ENCODE measurements around the gene RTEL1.
"Not testable (repeated sequence)": the region's sequence is repeated elsewhere in the genome, so short reads cannot be mapped to it uniquely, and the experiment has no call there.

The RTEL1 gene

DNA sequence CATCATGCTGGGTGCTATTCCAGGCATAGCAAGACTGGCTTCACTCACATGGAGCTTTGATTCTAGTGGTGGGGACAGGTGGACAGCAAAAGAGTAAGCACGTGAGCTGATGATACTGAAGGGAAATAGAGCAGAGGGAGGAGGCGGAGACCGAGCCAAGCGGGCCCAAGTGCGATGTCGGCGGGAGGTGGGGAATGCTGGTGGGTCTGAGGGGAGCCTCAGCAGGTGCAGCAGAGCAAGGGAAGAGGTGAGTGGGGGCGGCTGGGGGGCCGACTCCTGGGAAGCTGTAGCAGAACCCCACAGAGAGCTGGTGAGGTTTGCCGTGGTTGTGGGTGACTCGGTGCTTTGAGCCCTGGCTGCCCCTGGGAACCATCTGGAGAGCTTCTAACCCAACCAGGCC is 10.2 kb downstream of the RTEL1 start:
- H3K36me3 ChIP-seq (ENCODE audit: control insufficient read depth, insufficient read depth, low read length): peaks cover 10% of the 10 kb centered on the region
- H3K4me3 ChIP-seq (ENCODE audit: low read length): no peak overlapping the region
- H3K4me1 ChIP-seq (ENCODE audit: control insufficient read depth, insufficient read depth, low read length): no peaks in the 10 kb centered on the region
- no peaks in the 10 kb centered on the region for H3K27me3 ChIP-seq (ENCODE audit: control insufficient read depth, insufficient read depth, low read length)
- H3K27ac ChIP-seq (ENCODE audit: low read depth, low read length): no peak overlapping the region
- H3K9ac ChIP-seq (ENCODE audit: low read length): no peak overlapping the region

DNA sequence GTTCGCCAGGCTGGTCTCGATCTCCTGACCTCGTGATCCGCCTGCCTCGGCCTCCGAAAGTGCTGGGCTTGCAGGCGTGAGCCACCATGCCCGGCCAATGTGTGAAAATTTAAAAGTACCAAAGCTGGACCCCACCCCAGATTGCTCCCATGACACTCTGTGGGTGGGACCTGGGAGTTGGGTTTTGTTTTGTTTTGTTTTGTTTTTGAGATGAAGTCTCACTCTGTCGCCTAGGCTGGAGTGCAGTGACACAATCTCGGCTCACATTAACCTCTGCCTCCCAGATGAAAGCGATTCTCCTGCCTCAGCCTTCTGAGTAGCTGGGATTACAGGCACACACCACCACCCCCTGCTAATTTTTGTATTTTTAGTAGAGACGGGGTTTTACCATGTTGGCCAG is 13.6 kb downstream of the RTEL1 start:
- H3K36me3 ChIP-seq (ENCODE audit: control insufficient read depth, insufficient read depth, low read length); H3K9ac ChIP-seq (ENCODE audit: low read length); H3K4me1 ChIP-seq (ENCODE audit: control insufficient read depth, insufficient read depth, low read length); H3K27me3 ChIP-seq (ENCODE audit: control insufficient read depth, insufficient read depth, low read length); H3K4me3 ChIP-seq (ENCODE audit: low read length); H3K27ac ChIP-seq (ENCODE audit: low read depth, low read length): not testable (repeated sequence)

DNA sequence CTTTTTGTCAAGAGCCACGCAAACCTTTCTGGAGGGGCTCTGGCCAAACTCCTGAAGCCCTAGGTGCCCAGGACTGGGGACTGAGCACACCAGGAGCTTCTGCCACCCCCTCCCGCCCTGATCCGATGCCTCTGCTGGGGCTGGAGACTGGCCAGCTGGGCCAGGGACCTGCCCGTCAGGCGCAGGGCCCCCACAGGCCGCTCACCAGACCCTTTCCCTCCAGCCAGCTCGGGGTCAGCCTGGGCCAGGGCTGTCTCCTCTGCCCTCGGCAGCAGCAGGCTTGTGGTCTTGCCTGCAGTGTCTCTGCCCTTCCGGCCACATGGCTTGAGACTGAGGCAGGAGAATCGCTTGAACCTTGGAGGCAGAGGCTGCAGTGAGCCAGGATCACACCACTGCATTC is 14.6 kb downstream of the RTEL1 start:
- H3K9ac ChIP-seq (ENCODE audit: low read length): no peak overlapping the region
- H3K4me1 ChIP-seq (ENCODE audit: control insufficient read depth, insufficient read depth, low read length): no peaks in the 10 kb centered on the region
- peaks cover 3% of the 10 kb centered on the region for H3K36me3 ChIP-seq (ENCODE audit: control insufficient read depth, insufficient read depth, low read length)
- no peak overlapping the region for H3K27ac ChIP-seq (ENCODE audit: low read depth, low read length)
- H3K4me3 ChIP-seq (ENCODE audit: low read length): no peak overlapping the region
- no peaks in the 10 kb centered on the region for H3K27me3 ChIP-seq (ENCODE audit: control insufficient read depth, insufficient read depth, low read length)

DNA sequence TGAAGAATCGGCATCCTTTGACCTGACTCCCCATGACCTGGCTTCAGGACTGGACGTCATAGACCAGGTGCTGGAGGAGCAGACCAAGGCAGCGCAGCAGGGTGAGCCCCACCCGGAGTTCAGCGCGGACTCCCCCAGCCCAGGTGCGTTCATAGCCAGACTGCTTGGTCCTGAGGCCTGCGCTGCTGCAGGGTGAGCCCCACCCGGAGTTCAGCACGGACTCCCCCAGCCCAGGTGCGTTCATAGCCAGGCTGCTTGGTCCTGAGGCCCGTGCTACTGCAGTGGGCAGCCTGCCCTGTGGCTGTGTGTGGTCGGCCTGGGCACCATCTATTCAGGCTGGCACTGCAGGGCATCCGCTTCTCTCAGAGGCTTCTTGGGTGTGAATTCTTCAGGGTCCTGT is 15.8 kb downstream of the RTEL1 start:
- H3K36me3 ChIP-seq (ENCODE audit: control insufficient read depth, insufficient read depth, low read length): peaks cover 8% of the 10 kb centered on the region
- H3K9ac ChIP-seq (ENCODE audit: low read length): no peak overlapping the region
- H3K4me1 ChIP-seq (ENCODE audit: control insufficient read depth, insufficient read depth, low read length): no peaks in the 10 kb centered on the region
- no peak overlapping the region for H3K27ac ChIP-seq (ENCODE audit: low read depth, low read length)
- no peak overlapping the region for H3K4me3 ChIP-seq (ENCODE audit: low read length)
- H3K27me3 ChIP-seq (ENCODE audit: control insufficient read depth, insufficient read depth, low read length): no peaks in the 10 kb centered on the region

DNA sequence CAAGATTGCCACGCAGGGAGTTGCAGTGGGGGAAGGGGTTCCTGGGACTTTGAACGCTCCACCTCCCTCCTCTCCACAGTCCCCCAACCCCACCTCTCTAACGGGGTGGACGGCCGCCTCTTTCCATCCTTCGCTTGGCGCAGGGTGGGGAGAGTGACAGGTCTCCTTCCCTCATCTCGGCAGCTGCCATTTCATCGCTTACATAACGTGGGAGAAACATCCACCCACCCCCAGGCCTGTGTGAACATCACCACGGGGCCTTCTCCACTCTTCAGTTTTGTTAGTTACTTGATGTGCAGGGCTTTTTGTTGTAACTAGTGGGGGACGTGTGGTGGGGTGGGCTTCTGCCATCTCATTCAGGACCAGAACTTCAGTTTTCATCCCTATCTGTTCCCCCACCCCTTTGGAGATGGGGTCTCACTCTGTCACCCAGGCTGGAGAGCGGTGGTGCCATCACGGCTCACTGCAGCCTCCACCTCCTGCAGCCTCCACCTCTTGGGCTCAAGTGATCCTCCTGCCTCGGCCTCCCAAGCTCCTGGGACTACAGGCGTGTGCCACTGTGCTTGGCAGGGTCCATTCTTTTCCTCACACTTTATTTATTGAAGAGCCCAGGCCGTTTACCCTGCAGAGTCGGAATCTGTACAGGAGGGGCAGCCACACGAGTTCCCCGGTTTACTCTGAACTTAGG is 17.7 kb downstream of the RTEL1 start:
- peaks cover 8% of the 10 kb centered on the region for H3K36me3 ChIP-seq (ENCODE audit: control insufficient read depth, insufficient read depth, low read length)
- no peak overlapping the region for H3K9ac ChIP-seq (ENCODE audit: low read length)
- no peaks in the 10 kb centered on the region for H3K4me1 ChIP-seq (ENCODE audit: control insufficient read depth, insufficient read depth, low read length)
- no peak overlapping the region for H3K4me3 ChIP-seq (ENCODE audit: low read length)
- no peaks in the 10 kb centered on the region for H3K27me3 ChIP-seq (ENCODE audit: control insufficient read depth, insufficient read depth, low read length)
- H3K27ac ChIP-seq (ENCODE audit: low read depth, low read length): no peak overlapping the region

DNA sequence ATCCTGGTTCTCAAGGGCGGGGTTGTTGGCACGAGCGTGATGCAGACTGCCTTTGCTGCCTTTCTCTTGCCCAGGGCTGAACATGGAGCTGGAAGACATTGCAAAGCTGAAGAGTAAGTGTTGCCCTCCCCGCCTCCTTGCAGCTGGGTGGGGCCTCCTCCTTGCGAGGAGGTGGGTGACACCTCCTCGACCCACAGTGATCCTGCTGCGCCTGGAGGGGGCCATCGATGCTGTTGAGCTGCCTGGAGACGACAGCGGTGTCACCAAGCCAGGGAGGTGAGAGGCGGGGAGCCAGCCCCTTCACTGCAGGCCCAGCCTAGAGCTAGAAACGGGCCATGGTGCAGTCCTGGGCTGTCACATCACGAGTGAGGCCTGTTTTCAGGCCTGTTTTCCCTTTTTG is 20.0 kb downstream of the RTEL1 start:
- Histone ChIP-seq H3K9ac (ENCODE audit: low read length) (no peak overlapping the region), H3K4me1 (ENCODE audit: control insufficient read depth, insufficient read depth, low read length) (no peaks in the 10 kb centered on the region), H3K36me3 (ENCODE audit: control insufficient read depth, insufficient read depth, low read length) (peaks cover 8% of the 10 kb centered on the region), H3K4me3 (ENCODE audit: low read length) (no peak overlapping the region), H3K27me3 (ENCODE audit: control insufficient read depth, insufficient read depth, low read length) (no peaks in the 10 kb centered on the region), H3K27ac (ENCODE audit: low read depth, low read length) (no peak overlapping the region)

DNA sequence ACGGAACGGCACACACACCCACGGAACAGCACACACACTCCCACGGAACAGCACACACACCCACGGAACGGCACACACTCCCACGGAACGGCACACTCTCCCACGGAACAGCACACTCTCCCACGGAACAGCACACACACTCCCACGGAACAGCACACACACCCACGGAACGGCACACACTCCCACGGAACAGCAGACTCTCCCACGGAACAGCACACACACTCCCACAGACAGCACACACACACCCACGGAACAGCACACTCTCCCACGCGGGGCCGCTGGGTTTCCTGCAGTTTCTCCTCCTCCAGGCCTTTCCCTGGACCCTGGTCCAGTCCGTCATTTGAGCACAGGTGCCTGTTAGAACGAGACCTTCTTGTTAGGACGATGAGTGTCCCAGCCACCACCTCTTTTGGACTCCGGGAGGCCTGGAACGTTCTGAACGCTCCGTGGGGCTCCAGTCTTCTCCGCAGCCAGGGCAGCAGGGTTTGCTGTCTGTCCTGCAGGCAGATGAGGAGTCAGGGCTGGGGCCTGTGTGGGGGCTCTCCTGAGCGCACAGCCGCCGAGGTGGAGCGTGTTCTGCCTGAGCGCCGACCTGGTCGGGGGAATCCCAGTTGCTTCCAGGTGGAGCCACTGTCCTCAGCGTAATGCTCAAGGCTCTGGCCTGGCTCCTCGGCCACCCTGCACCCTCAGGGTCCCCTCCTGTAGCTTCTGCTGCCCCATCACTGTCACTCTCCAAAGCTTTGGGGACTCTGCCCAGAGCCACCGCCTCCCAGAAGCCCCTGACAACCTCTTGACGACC is 20.8 kb downstream of the RTEL1 start:
- no peak overlapping the region for H3K27ac ChIP-seq (ENCODE audit: low read depth, low read length)
- H3K27me3 ChIP-seq (ENCODE audit: control insufficient read depth, insufficient read depth, low read length): no peaks in the 10 kb centered on the region
- H3K4me1 ChIP-seq (ENCODE audit: control insufficient read depth, insufficient read depth, low read length): no peaks in the 10 kb centered on the region
- H3K4me3 ChIP-seq (ENCODE audit: low read length): no peak overlapping the region
- peaks cover 8% of the 10 kb centered on the region for H3K36me3 ChIP-seq (ENCODE audit: control insufficient read depth, insufficient read depth, low read length)
- H3K9ac ChIP-seq (ENCODE audit: low read length): no peak overlapping the region

DNA sequence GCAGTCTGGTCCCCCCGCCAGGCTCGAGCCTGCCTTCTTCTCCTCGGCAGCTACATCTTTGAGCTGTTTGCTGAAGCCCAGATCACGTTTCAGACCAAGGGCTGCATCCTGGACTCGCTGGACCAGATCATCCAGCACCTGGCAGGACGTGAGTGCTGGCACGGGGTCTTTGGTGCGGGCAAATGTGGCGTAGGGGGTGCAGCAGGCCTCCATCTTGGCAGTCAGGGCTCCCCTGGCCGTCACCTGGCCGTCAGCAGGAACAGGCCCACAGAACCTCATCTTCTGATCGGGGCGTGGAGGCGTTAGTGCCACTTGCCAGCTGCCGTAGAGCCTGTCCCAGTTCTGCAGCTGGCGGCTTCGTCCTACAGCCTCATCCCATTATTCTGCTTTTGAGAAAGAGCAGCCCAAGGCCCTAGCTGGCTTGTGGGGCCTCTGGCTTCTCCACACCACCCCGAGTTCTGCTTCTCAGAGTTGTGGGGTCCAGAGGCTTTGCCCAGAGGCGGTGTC is 21.7 kb downstream of the RTEL1 start:
- Histone ChIP-seq H3K4me1 (ENCODE audit: control insufficient read depth, insufficient read depth, low read length) (no peaks in the 10 kb centered on the region), H3K36me3 (ENCODE audit: control insufficient read depth, insufficient read depth, low read length) (peaks cover 5% of the 10 kb centered on the region), H3K9ac (ENCODE audit: low read length) (no peak overlapping the region), H3K4me3 (ENCODE audit: low read length) (no peak overlapping the region), H3K27me3 (ENCODE audit: control insufficient read depth, insufficient read depth, low read length) (no peaks in the 10 kb centered on the region), H3K27ac (ENCODE audit: low read depth, low read length) (no peak overlapping the region)

DNA sequence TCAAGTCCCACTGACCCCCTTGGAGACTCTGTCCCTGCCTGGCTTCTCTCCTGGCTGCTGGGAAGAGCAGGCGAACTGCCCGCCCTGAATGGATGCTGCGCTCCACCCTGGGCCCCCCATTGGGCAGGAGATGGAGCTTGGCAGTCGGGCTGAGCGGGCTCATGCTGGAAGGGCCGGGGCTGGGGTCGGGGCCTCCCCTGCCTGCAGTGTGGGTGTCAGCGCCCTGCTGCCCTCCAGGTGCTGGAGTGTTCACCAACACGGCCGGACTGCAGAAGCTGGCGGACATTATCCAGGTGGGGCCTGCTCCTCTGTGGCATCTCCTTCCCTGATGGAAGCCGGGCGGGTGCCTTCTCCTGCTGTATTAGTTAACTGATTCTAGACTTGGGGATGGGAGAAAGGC is 22.3 kb downstream of the RTEL1 start:
- H3K27ac ChIP-seq (ENCODE audit: low read depth, low read length): no peak overlapping the region
- H3K36me3 ChIP-seq (ENCODE audit: control insufficient read depth, insufficient read depth, low read length): peaks cover 5% of the 10 kb centered on the region
- no peaks in the 10 kb centered on the region for H3K27me3 ChIP-seq (ENCODE audit: control insufficient read depth, insufficient read depth, low read length)
- H3K4me1 ChIP-seq (ENCODE audit: control insufficient read depth, insufficient read depth, low read length): no peaks in the 10 kb centered on the region
- H3K4me3 ChIP-seq (ENCODE audit: low read length): no peak overlapping the region
- H3K9ac ChIP-seq (ENCODE audit: low read length): no peak overlapping the region

DNA sequence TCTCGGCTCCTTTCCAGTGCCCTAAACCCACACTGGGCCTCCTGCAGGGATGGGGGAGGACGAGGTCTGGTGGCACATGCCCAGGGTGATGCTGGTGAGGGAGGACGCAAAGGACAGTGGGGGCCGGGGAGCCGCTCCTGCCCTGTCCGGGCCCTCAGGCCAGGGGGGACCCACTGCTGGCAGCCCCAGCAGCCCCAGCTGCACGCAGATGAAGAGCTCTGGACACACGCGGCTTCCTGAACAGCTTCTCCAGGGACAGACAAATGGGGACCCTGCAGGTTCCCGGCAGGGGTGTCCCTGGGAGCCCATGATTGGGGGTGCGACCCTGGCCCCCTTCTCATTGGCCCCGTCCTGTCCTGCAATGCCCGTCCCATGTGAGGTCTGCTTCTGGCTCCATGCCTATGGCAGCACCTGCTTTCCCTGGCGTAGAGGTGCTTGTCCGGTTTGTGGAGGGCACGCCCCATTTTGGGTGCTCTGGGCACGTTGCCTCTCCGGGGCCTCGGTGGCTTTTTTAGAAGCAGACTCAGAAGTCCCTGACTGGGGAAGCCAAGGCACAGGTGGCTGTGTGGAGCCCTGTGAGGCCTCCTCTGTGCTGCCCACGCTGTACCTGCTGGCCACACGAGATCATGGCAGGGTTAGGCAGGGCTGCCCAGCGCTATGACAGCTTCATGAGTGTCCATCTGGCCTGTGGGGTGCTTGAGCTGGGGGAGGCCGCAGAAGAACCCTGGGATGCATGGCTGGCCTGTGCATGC is 22.9 kb downstream of the RTEL1 start:
- no peaks in the 10 kb centered on the region for H3K27me3 ChIP-seq (ENCODE audit: control insufficient read depth, insufficient read depth, low read length)
- no peak overlapping the region for H3K4me3 ChIP-seq (ENCODE audit: low read length)
- peaks cover 5% of the 10 kb centered on the region for H3K36me3 ChIP-seq (ENCODE audit: control insufficient read depth, insufficient read depth, low read length)
- peak overlapping the region; percentile 78 for H3K27ac ChIP-seq (ENCODE audit: low read depth, low read length)
- H3K4me1 ChIP-seq (ENCODE audit: control insufficient read depth, insufficient read depth, low read length): peaks cover 3% of the 10 kb centered on the region
- no peak overlapping the region for H3K9ac ChIP-seq (ENCODE audit: low read length)

DNA sequence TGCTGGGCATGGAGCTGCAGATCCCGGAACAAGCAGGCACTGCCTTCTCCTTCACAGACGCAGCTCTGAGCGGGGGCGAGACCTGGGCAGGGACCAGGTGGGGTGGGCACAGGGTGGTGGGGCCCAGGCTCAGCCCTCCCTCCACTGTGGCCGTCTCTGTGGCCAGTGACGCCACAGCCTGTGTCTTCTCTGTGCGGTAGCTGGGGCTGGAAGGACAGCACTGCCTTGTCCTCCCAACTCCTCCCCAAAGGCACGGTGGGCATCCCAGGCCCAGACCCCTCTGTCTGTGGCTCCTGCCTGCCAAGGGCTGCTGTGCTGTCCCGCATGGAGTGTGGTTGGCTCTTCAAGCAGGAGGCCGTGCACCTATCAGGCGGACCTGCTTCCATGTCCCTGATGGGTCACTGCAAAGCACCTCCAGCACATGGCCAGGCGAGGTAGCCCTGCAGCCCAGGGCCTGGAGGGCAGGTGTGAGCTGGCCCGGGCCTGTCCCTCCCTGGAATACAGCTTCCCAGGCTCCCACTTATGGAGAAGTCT is 23.6 kb downstream of the RTEL1 start:
- peaks cover 8% of the 10 kb centered on the region for H3K4me1 ChIP-seq (ENCODE audit: control insufficient read depth, insufficient read depth, low read length)
- H3K36me3 ChIP-seq (ENCODE audit: control insufficient read depth, insufficient read depth, low read length): peaks cover 5% of the 10 kb centered on the region
- no peak overlapping the region for H3K4me3 ChIP-seq (ENCODE audit: low read length)
- H3K27me3 ChIP-seq (ENCODE audit: control insufficient read depth, insufficient read depth, low read length): no peaks in the 10 kb centered on the region
- peak overlapping the region; percentile 78 for H3K27ac ChIP-seq (ENCODE audit: low read depth, low read length)
- H3K9ac ChIP-seq (ENCODE audit: low read length): no peak overlapping the region

DNA sequence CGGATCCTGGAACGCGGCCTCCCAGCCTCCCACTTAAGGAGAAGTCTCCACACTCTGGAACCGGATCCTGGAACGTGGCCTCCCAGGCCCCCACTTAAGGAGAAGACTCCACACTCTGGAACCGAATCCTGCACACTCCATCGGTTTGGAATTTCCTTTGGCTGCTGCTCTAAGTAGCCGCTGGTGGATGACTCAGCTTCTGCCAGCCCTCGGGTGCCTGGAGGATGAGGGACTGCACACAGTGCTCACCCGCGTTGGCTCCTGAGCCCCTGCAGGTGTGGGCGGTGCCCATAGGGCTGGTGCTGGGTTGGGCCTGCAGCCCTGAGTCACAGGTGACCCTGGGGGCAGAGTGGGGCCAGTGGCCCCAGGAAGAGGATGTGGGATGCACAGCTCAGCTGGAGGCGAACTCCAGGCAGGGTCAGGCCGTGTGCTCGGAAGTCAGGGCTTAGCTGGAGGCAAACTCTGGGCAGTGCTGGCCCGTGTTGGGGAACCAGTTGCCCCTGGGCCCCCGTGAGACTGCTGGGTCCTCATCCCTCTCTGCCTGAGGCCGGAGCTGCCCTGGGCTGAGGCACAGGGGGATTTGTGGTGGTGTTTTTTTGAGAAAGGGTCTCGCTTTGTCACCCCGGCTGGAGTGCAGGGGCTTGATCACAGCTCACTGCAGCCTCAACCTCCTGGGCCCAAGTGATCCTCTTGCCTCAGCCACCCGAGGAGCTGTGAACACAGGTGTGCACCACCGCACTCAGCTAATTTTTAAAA is 24.4 kb downstream of the RTEL1 start:
- no peaks in the 10 kb centered on the region for H3K27me3 ChIP-seq (ENCODE audit: control insufficient read depth, insufficient read depth, low read length)
- no peak overlapping the region for H3K9ac ChIP-seq (ENCODE audit: low read length)
- peak overlapping the region; percentile 78 for H3K27ac ChIP-seq (ENCODE audit: low read depth, low read length)
- no peak overlapping the region for H3K4me3 ChIP-seq (ENCODE audit: low read length)
- peaks cover 17% of the 10 kb centered on the region for H3K4me1 ChIP-seq (ENCODE audit: control insufficient read depth, insufficient read depth, low read length)
- peaks cover 5% of the 10 kb centered on the region for H3K36me3 ChIP-seq (ENCODE audit: control insufficient read depth, insufficient read depth, low read length)

All from rectal smooth muscle tissue (tissue), 1 donor.